Measurements from ENCODE around the gene CCDC24. TPM values are rescaled to one million over a fixed set of nuclear protein-coding genes. Genes with fewer than 3 reads are reported as not detected.

The CCDC24 gene
- polyA plus RNA-seq, 4 donors = 5.8 to 35.1 (median 24.2) TPM

DNA sequence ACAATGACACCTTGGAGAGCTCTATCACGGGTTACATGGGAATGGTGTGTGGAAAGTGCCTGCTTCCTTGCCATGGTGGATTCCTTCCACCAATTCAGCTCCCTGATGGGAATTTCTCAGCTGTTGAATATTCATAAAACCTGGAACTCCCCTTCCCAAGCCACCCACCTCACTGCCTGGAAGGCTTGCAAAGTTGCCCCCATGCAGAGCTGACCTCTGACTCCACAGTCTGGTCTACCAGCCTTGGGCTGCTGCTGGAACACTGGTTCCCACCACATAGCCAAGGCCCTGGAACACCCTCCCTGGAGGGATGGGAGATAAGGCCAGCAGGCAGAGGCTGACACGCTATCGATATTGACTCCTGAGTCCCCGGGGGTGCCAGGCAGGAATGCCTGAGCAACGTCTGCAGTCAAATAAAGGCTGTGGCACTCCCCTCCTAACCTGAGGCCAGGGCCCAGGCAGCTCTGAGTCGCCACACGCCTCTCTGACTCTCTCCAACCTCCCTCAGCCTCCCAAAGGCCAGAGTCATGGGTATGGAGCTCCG is 8.8 kb downstream of the CCDC24 start:
- DNase-seq (no peak), FAIRE-seq (no peak)
- no peak overlapping the region for H3K4me3 ChIP-seq (ENCODE audit: low read depth in 1 of 3, low read length in 3 of 3)
- H3K9me3 ChIP-seq (ENCODE audit: control insufficient read depth in 2 of 2, insufficient read depth in 1 of 2, low read depth in 1 of 2, low read length in 1 of 2) = no peaks in the 10 kb centered on the region
- H3K36me3 ChIP-seq (ENCODE audit: control insufficient read depth in 3 of 3, insufficient read depth in 2 of 3, low read depth in 1 of 3, low read length in 3 of 3) = peaks cover 0 to 33% (median 0%) of the 10 kb centered on the region in 3 donors
- H3K4me1 ChIP-seq (ENCODE audit: control insufficient read depth in 3 of 3, insufficient read depth in 2 of 3, low read depth in 1 of 3, low read length in 2 of 3) = peaks cover 0 to 20% (median 0%) of the 10 kb centered on the region in 3 donors
- WGBS, 3 donors = 81 to 84% (median 83%) methylated on average over 8 of the region's 8 CpGs
- H3K27me3 ChIP-seq (ENCODE audit: control insufficient read depth in 3 of 3, insufficient read depth in 3 of 3, low read length in 3 of 3) = no peaks in the 10 kb centered on the region
- no peak overlapping the region for H3K27ac ChIP-seq (ENCODE audit: low read depth in 1 of 3, low read length in 2 of 3)

DNA sequence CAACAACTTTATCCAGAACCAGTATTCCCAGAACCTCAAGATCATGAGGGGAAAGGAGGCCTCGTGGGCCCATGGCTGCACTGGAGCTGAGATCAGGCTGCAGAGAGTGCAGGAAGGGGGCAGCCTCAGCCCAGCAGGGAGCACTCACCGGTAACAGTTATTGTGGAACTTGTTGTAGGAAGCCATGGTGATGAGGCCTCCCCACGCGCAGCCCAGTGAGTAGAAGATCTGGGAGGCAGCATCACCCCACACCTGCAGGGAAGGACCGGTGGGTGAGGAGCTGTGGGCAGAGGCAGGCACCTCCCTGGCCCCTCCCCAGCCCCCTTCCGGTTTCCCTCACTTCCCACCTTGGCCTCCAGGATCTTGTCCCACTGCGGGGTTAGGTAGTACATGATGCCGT is 10.8 kb downstream of the CCDC24 start:
- Histone ChIP-seq H3K9me3 (ENCODE audit: control insufficient read depth in 2 of 2, insufficient read depth in 1 of 2, low read depth in 1 of 2, low read length in 1 of 2) (no peaks in the 10 kb centered on the region), H3K4me1 (ENCODE audit: control insufficient read depth in 3 of 3, insufficient read depth in 2 of 3, low read depth in 1 of 3, low read length in 2 of 3) (peaks cover 0 to 17% (median 0%) of the 10 kb centered on the region in 3 donors), H3K27ac (ENCODE audit: low read depth in 1 of 3, low read length in 2 of 3) (no peak overlapping the region), H3K27me3 (ENCODE audit: control insufficient read depth in 3 of 3, insufficient read depth in 3 of 3, low read length in 3 of 3) (no peaks in the 10 kb centered on the region), H3K36me3 (ENCODE audit: control insufficient read depth in 3 of 3, insufficient read depth in 2 of 3, low read depth in 1 of 3, low read length in 3 of 3) (peaks cover 0 to 21% (median 0%) of the 10 kb centered on the region in 3 donors), H3K4me3 (ENCODE audit: low read depth in 1 of 3, low read length in 3 of 3) (no peak overlapping the region)
- WGBS, 3 donors = 78 to 85% (median 85%) methylated on average over 8 of the region's 8 CpGs
- DNase-seq (no peak), FAIRE-seq (no peak)

DNA sequence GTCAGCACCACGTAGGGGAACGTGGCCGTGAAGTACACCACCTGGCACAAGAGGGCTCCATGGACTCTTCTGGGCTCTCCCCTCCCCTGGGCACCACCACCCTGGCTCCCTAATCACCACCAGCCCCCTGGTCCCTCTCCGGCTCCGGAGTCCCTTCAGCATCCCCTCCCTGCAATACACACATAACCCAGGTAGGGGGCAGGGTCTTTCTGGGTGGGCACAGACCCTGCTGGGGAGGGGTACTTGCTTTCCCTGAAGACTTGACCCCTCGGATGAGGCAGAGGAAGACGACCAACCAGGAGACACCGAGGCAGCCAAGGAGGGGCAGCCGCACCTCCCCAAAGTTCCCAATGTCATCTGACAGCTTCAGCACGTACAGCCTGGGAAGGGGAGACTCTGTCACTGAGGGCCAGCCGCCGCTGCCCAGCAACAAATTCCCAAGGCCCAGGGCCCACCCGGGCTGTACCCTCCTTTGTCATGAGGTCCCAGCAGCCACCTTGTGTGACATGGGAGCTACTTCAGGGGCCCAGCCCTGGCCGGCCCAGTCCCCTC is 11.3 kb downstream of the CCDC24 start:
- H3K36me3 ChIP-seq (ENCODE audit: control insufficient read depth in 3 of 3, insufficient read depth in 2 of 3, low read depth in 1 of 3, low read length in 3 of 3) = peaks cover 0 to 25% (median 0%) of the 10 kb centered on the region in 3 donors
- FAIRE-seq (no peak), DNase-seq (no peak)
- H3K4me3 ChIP-seq (ENCODE audit: low read depth in 1 of 3, low read length in 3 of 3) = no peak overlapping the region
- H3K9me3 ChIP-seq (ENCODE audit: control insufficient read depth in 2 of 2, insufficient read depth in 1 of 2, low read depth in 1 of 2, low read length in 1 of 2) = no peaks in the 10 kb centered on the region
- 87 to 94% (median 89%) methylated on average over 13 to 14 of the region's 14 CpGs for WGBS, 3 donors
- no peaks in the 10 kb centered on the region for H3K27me3 ChIP-seq (ENCODE audit: control insufficient read depth in 3 of 3, insufficient read depth in 3 of 3, low read length in 3 of 3)
- H3K4me1 ChIP-seq (ENCODE audit: control insufficient read depth in 3 of 3, insufficient read depth in 2 of 3, low read depth in 1 of 3, low read length in 2 of 3) = peaks cover 0 to 12% (median 0%) of the 10 kb centered on the region in 3 donors
- no peak overlapping the region for H3K27ac ChIP-seq (ENCODE audit: low read depth in 1 of 3, low read length in 2 of 3)

DNA sequence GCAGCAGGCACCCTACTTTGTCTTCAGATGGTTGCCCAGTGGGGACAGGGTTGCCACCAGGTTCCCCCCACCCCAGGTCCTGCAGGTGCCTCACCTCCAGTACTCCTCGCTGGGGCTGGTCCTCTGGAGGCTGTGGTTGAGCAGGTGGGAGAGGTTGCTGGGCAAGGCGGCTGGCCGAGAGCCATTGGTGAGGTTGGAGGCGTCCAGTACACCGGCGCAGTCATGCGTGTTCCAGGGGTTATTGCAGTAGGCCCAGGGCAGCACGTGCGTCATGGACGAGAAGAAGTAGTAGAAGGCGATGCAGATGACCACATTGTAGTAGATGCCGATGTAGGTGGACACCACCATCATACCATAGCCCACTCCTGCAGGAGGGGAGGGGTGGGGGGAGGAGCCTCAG is 16.9 kb downstream of the CCDC24 start:
- Histone ChIP-seq H3K36me3 (ENCODE audit: control insufficient read depth in 3 of 3, insufficient read depth in 2 of 3, low read depth in 1 of 3, low read length in 3 of 3) (peaks cover 0 to 10% (median 0%) of the 10 kb centered on the region in 3 donors), H3K4me1 (ENCODE audit: control insufficient read depth in 3 of 3, insufficient read depth in 2 of 3, low read depth in 1 of 3, low read length in 2 of 3) (peaks cover 0 to 18% (median 0%) of the 10 kb centered on the region in 3 donors), H3K27me3 (ENCODE audit: control insufficient read depth in 3 of 3, insufficient read depth in 3 of 3, low read length in 3 of 3) (no peaks in the 10 kb centered on the region), H3K27ac (ENCODE audit: low read depth in 1 of 3, low read length in 2 of 3) (no peak overlapping the region), H3K9me3 (ENCODE audit: control insufficient read depth in 2 of 2, insufficient read depth in 1 of 2, low read depth in 1 of 2, low read length in 1 of 2) (no peaks in the 10 kb centered on the region), H3K4me3 (ENCODE audit: low read depth in 1 of 3, low read length in 3 of 3) (no peak overlapping the region)
- DNase-seq = no peak
- WGBS, 3 donors = 93 to 96% (median 94%) methylated on average over 12 of the region's 12 CpGs
- FAIRE-seq = no peak

DNA sequence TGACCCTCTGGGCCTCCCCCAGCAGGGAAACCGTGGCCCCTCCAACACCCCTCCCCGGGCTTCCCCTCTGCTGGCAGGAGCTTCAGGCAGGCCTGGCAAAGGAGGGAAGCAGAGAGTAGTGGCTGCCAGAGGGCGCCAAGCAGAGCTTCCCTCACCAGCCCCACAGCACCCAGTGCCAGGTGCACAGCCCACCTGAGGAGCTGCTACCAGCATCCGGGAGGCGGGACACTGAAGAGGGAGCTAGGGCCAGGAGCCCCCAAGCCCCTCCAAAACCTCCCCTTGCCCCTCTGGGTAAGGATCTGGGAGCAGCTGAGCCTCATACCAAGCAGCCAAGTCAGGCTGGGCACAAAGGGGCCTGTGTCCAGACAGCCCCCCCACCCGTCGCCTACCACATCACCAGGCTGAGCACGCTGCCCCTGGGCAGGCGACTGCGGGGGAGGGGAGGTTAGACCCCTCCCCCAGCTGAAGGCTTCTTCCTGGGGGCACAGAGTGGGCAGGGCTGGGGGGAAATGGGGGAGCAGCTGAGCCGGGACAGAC is 19.6 kb downstream of the CCDC24 start:
- FAIRE-seq = no peak
- Histone ChIP-seq H3K4me1 (ENCODE audit: control insufficient read depth in 3 of 3, insufficient read depth in 2 of 3, low read depth in 1 of 3, low read length in 2 of 3) (peaks cover 0 to 25% (median 0%) of the 10 kb centered on the region in 3 donors), H3K36me3 (ENCODE audit: control insufficient read depth in 3 of 3, insufficient read depth in 2 of 3, low read depth in 1 of 3, low read length in 3 of 3) (peaks cover 0 to 11% (median 0%) of the 10 kb centered on the region in 3 donors), H3K9me3 (ENCODE audit: control insufficient read depth in 2 of 2, insufficient read depth in 1 of 2, low read depth in 1 of 2, low read length in 1 of 2) (no peaks in the 10 kb centered on the region), H3K27me3 (ENCODE audit: control insufficient read depth in 3 of 3, insufficient read depth in 3 of 3, low read length in 3 of 3) (no peaks in the 10 kb centered on the region), H3K27ac (ENCODE audit: low read depth in 1 of 3, low read length in 2 of 3) (no peak overlapping the region), H3K4me3 (ENCODE audit: low read depth in 1 of 3, low read length in 3 of 3) (no peak overlapping the region)
- WGBS, 3 donors = 85 to 92% (median 89%) methylated on average over 9 to 11 of the region's 11 CpGs
- no peak for DNase-seq

DNA sequence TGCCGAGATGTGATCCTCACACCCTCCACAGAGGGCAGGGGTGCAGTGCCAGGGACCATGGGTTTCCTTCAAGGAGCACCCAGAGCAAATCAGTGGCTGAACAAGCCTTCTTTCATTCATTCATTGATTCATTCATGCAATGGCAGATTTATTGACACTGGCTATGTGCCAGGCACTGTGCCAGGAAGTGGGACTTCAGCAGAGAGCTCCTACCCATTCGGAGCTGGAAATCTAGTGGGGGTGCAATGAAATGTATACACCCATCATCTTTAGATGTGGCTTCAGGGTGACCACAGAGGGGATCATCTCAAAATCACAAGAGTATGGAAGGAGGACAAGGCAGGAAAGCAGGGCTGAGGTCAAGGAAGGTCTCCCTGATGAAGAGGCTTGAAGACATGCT is 21.0 kb downstream of the CCDC24 start:
- WGBS, 3 donors = 39 to 53% (median 50%) methylated on average over 2 of the region's 2 CpGs
- Histone ChIP-seq H3K4me1 (ENCODE audit: control insufficient read depth in 3 of 3, insufficient read depth in 2 of 3, low read depth in 1 of 3, low read length in 2 of 3) (peaks cover 0 to 25% (median 0%) of the 10 kb centered on the region in 3 donors), H3K9me3 (ENCODE audit: control insufficient read depth in 2 of 2, insufficient read depth in 1 of 2, low read depth in 1 of 2, low read length in 1 of 2) (no peaks in the 10 kb centered on the region), H3K4me3 (ENCODE audit: low read depth in 1 of 3, low read length in 3 of 3) (no peak overlapping the region), H3K27me3 (ENCODE audit: control insufficient read depth in 3 of 3, insufficient read depth in 3 of 3, low read length in 3 of 3) (no peaks in the 10 kb centered on the region), H3K27ac (ENCODE audit: low read depth in 1 of 3, low read length in 2 of 3) (no peak overlapping the region), H3K36me3 (ENCODE audit: control insufficient read depth in 3 of 3, insufficient read depth in 2 of 3, low read depth in 1 of 3, low read length in 3 of 3) (peaks cover 0 to 6% (median 0%) of the 10 kb centered on the region in 3 donors)
- peak in 1 of 2 donors; percentile 30 for DNase-seq
- no peak for FAIRE-seq

DNA sequence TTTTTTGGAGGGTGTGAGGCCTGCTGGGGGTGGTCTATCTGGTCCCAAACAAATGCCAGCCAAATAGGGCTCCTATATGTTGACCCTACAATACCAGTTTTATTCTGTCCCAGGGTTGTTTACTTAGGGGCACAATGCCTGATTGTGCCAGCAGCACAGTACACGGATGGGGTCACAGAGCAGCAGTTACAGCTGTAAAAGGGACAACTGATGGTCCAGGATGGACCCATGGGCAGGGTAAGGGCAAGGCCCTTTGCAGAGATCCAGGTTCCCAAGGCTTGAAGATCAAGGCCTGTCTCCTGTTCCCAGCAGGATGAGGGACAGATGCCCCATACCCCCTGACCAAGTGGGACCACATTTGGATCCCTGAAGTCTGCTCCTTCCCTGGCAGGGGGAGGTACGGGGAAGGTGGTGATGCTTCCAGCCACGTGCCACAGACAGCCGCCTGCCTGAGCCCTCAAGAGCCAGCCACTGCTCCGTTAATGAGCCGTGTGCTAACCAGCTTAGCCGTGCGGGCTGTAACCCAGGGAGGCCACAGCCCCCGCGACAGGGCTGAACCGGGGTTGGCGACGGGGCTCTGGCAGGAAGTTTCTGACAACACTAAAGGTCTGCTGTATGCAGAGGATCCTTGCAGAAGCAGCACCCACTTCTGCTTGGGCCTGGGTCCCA is 21.7 kb downstream of the CCDC24 start:
- Histone ChIP-seq H3K27ac (ENCODE audit: low read depth in 1 of 3, low read length in 2 of 3) (no peak overlapping the region), H3K9me3 (ENCODE audit: control insufficient read depth in 2 of 2, insufficient read depth in 1 of 2, low read depth in 1 of 2, low read length in 1 of 2) (no peaks in the 10 kb centered on the region), H3K4me1 (ENCODE audit: control insufficient read depth in 3 of 3, insufficient read depth in 2 of 3, low read depth in 1 of 3, low read length in 2 of 3) (peaks cover 0 to 25% (median 0%) of the 10 kb centered on the region in 3 donors), H3K27me3 (ENCODE audit: control insufficient read depth in 3 of 3, insufficient read depth in 3 of 3, low read length in 3 of 3) (no peaks in the 10 kb centered on the region), H3K36me3 (ENCODE audit: control insufficient read depth in 3 of 3, insufficient read depth in 2 of 3, low read depth in 1 of 3, low read length in 3 of 3) (peaks cover 0 to 4% (median 0%) of the 10 kb centered on the region in 3 donors), H3K4me3 (ENCODE audit: low read depth in 1 of 3, low read length in 3 of 3) (no peak overlapping the region)
- WGBS, 3 donors = 69 to 81% (median 77%) methylated on average over 11 to 13 of the region's 13 CpGs
- DNase-seq (no peak), FAIRE-seq (no peak)

DNA sequence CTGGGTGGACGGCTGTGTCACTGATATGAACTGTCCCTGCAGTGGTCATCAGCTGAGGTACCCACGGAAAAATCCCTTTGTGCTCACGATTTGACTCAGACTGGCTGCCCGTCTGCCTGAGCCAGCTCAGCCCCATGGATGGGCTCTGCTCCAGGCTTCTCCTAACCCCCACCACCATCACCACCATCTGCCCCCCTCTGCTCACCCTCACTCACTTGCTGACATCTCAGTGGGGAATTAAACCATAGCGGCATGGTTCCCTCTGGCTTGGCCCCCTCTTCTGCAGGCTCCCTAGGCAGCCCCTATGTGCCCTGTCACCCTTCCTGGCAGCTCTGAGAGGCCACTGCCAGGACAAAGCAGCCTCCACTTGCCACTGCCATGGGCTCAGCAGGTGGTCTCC is 22.6 kb downstream of the CCDC24 start:
- no peak overlapping the region for H3K27ac ChIP-seq (ENCODE audit: low read depth in 1 of 3, low read length in 2 of 3)
- DNase-seq (no peak), FAIRE-seq (no peak)
- H3K4me1 ChIP-seq (ENCODE audit: control insufficient read depth in 3 of 3, insufficient read depth in 2 of 3, low read depth in 1 of 3, low read length in 2 of 3) = peaks cover 0 to 25% (median 0%) of the 10 kb centered on the region in 3 donors
- H3K27me3 ChIP-seq (ENCODE audit: control insufficient read depth in 3 of 3, insufficient read depth in 3 of 3, low read length in 3 of 3) = no peaks in the 10 kb centered on the region
- peaks cover 0 to 4% (median 0%) of the 10 kb centered on the region in 3 donors for H3K36me3 ChIP-seq (ENCODE audit: control insufficient read depth in 3 of 3, insufficient read depth in 2 of 3, low read depth in 1 of 3, low read length in 3 of 3)
- H3K4me3 ChIP-seq (ENCODE audit: low read depth in 1 of 3, low read length in 3 of 3) = no peak overlapping the region
- 80 to 95% (median 89%) methylated on average over 5 of the region's 5 CpGs for WGBS, 3 donors
- no peaks in the 10 kb centered on the region for H3K9me3 ChIP-seq (ENCODE audit: control insufficient read depth in 2 of 2, insufficient read depth in 1 of 2, low read depth in 1 of 2, low read length in 1 of 2)

All from small intestine (tissue), 7 donors.